ENCODE measurements around the gene CPPED1. TPM values are rescaled to one million over a fixed set of nuclear protein-coding genes. Genes with fewer than 3 reads are reported as not detected.

CPPED1 gene
- total RNA-seq, 1 donor from 2014 or later = 13.2 TPM

DNA sequence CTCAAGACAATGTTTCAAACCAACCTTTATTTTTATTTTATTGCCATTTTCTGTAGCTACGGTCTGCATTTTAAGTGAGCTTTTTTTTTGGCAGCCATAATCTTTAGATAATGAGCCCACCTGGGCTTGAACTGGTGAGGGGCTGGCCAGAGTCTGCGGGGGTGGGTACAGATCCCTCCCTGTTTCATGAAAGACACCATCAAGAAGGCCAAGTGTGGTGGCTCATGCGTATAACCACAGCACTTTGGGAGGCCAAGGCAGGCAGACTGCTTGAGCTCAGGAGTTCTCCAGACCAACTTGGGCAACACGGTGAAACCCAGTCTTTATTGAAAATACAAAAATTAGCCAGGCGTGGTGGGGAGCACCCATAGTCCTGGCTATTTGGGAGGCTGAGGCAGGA is 113.7 kb downstream of the CPPED1 start:
- TF ChIP-seq, protein P1, sequence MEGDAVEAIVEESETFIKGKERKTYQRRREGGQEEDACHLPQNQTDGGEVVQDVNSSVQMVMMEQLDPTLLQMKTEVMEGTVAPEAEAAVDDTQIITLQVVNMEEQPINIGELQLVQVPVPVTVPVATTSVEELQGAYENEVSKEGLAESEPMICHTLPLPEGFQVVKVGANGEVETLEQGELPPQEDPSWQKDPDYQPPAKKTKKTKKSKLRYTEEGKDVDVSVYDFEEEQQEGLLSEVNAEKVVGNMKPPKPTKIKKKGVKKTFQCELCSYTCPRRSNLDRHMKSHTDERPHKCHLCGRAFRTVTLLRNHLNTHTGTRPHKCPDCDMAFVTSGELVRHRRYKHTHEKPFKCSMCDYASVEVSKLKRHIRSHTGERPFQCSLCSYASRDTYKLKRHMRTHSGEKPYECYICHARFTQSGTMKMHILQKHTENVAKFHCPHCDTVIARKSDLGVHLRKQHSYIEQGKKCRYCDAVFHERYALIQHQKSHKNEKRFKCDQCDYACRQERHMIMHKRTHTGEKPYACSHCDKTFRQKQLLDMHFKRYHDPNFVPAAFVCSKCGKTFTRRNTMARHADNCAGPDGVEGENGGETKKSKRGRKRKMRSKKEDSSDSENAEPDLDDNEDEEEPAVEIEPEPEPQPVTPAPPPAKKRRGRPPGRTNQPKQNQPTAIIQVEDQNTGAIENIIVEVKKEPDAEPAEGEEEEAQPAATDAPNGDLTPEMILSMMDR (IDR thresholded peaks at IDR 0.05; ENCODE audit: unreplicated experiment) = no peak

DNA sequence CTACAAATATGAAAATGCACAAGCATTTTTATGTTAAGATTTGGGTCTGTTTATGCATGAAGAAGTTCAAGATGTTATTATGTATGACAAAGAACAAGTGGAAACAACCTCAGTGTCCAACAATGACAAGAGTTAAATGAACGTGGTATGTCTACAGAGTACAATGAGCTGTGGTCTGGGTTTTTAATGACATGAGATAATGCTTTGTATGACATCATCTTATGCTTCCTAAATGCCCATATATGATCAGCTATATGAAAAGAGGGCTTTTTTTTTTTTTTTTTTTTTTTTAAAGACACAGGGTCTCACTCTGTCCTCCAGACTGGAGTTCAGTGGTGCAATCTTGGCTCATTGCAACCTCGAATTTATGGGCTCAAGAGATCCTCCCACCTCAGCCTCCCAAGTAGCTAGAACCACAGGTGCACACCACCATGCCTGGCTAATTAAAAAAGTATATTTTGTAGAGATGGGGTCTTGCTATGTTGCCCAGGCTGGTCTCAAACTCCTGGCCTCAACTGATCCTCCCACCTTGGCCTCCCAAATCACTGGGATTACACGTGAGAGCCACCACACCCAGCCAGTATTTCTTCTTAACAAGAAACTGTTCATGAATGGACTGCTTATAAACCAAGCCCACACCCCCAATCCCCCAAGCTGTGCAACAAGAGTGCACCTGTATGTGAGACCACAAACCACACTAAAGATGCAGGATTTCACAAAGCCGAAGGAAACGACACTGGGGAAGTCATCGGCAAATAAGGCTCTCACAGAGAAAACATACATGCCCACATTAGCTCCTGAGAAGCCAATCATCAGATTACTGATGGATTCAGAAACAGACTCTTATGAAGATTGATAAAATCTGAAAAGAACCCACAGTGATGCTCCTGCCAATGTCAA is 114.5 kb downstream of the CPPED1 start:
- H3K4me1 Mint-ChIP-seq (ENCODE audit: low read depth) = no peaks in the 10 kb centered on the region
- no peaks in the 10 kb centered on the region for H3K27me3 Mint-ChIP-seq
- H3K9me3 Mint-ChIP-seq (ENCODE audit: low read depth) = no peaks in the 10 kb centered on the region
- H3K36me3 Mint-ChIP-seq (ENCODE audit: insufficient read depth) = peaks cover 2% of the 10 kb centered on the region
- no peak for DNase-seq (ENCODE audit: low spot score, unreplicated experiment)
- no peak overlapping the region for H3K4me3 Mint-ChIP-seq (ENCODE audit: low read depth)
- no peak overlapping the region for H3K27ac Mint-ChIP-seq
- TF ChIP-seq, protein P1 (IDR thresholded peaks at IDR 0.05; ENCODE audit: unreplicated experiment) = no peak

More for the DNA sequence above, 113.7 kb downstream of the CPPED1 start:
- Mint-ChIP-seq H3K27me3 (no peaks in the 10 kb centered on the region), H3K9me3 (ENCODE audit: low read depth) (no peaks in the 10 kb centered on the region), H3K27ac (no peak overlapping the region), H3K36me3 (ENCODE audit: insufficient read depth) (peaks cover 2% of the 10 kb centered on the region), H3K4me3 (ENCODE audit: low read depth) (no peak overlapping the region), H3K4me1 (ENCODE audit: low read depth) (no peaks in the 10 kb centered on the region)
- DNase-seq (ENCODE audit: low spot score, unreplicated experiment) = no peak

- H3K27ac Mint-ChIP-seq = no peak overlapping the region
- H3K27me3 Mint-ChIP-seq = no peaks in the 10 kb centered on the region
- H3K36me3 Mint-ChIP-seq (ENCODE audit: insufficient read depth) = peaks cover 4% of the 10 kb centered on the region
- no peaks in the 10 kb centered on the region for H3K4me1 Mint-ChIP-seq (ENCODE audit: low read depth)
- no peaks in the 10 kb centered on the region for H3K9me3 Mint-ChIP-seq (ENCODE audit: low read depth)
- no peak for DNase-seq (ENCODE audit: low spot score, unreplicated experiment)
- no peak overlapping the region for H3K4me3 Mint-ChIP-seq (ENCODE audit: low read depth)
- TF ChIP-seq, protein P1 (IDR thresholded peaks at IDR 0.05; ENCODE audit: unreplicated experiment) = no peak
Measured at GRCh38 chr16:12685806-12686205, 117.9 kb downstream of the CPPED1 start.

- H3K4me1 Mint-ChIP-seq (ENCODE audit: low read depth) = no peaks in the 10 kb centered on the region
- TF ChIP-seq, protein P1 (IDR thresholded peaks at IDR 0.05; ENCODE audit: unreplicated experiment) = no peak
- H3K27ac Mint-ChIP-seq = no peak overlapping the region
- peaks cover 8% of the 10 kb centered on the region for H3K9me3 Mint-ChIP-seq (ENCODE audit: low read depth)
- no peak overlapping the region for H3K4me3 Mint-ChIP-seq (ENCODE audit: low read depth)
- H3K36me3 Mint-ChIP-seq (ENCODE audit: insufficient read depth) = peaks cover 6% of the 10 kb centered on the region
- DNase-seq (ENCODE audit: low spot score, unreplicated experiment) = no peak
- no peaks in the 10 kb centered on the region for H3K27me3 Mint-ChIP-seq
Measured at GRCh38 chr16:12682432-12683165, 121.1 kb downstream of the CPPED1 start.

DNA sequence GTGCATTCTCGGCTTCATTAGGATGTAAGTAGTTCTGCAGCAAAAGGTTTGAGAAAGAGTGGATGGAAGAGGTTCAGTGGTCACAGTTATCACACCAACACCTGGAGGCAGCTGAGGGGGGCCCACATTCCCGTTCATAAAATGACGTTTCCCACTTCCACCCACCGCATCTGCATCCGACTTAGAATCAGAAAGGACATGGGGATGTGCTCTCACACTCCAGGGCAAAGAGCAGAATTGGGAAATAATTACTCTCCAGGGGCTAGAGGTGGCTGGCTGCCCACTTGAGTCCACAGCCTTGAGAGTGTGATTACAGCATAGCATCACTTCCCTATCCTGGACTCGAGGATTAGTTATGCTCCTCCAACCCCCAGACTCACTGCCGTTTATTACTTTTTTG is 122.0 kb downstream of the CPPED1 start:
- Mint-ChIP-seq H3K9me3 (ENCODE audit: low read depth) (peaks cover 8% of the 10 kb centered on the region), H3K36me3 (ENCODE audit: insufficient read depth) (peaks cover 6% of the 10 kb centered on the region), H3K4me3 (ENCODE audit: low read depth) (no peak overlapping the region)

More for the DNA sequence above, 122.0 kb downstream of the CPPED1 start:
- Mint-ChIP-seq H3K27ac (no peak overlapping the region), H3K4me1 (ENCODE audit: low read depth) (no peaks in the 10 kb centered on the region), H3K27me3 (no peaks in the 10 kb centered on the region)
- DNase-seq (ENCODE audit: low spot score, unreplicated experiment) = no peak
- TF ChIP-seq, protein P1 (IDR thresholded peaks at IDR 0.05; ENCODE audit: unreplicated experiment) = no peak

All from progenitor cell of endocrine pancreas (in vitro differentiated cells).